ENCODE data around the gene HMG20A.
A peak's percentile ranks its signal among the peaks of the same experiment; 100 is the strongest.

HMG20A gene

DNA sequence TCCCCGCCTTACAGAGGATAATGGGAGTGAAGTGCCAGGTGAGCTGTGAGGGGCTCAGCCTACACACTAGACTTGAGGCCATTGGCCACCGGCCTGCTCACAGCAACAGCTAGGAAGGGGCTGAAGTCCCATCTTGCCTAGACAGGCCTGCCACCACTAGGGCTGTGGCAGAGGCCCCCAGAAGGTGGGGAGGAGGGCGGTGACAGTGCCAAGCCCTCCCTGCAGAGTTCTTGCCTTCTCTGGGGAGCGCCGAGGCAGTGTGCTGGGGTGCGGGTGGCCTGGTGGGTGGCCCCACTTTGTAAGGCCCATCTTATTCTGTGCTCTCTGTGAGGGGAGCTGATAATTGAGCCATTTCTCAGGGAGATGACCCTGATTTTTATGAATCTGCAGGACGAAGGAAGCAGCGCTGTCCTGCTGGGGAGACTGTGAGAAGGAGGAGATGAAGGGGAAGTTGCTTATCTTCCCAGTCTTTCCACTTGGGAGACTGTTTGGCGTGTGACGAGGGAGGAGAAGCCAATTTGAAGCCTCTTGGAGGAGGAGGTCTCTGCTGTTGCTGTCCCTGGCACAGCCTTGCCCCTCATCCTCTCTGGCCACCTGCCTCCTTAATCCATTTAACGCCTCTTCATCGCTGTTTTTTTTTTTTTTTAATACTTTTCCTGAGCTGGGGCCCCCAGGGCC is 107.7 kb downstream of the HMG20A start:
- Histone ChIP-seq H3K79me1 (ENCODE audit: low read length) (no peaks in the 10 kb centered on the region), H4K5ac (ENCODE audit: low read length) (no peak overlapping the region), H3K4me1 (ENCODE audit: control insufficient read depth, low read depth, low read length) (peaks cover 41% of the 10 kb centered on the region), H2BK15ac (replicated peaks; ENCODE audit: low read depth) (no peak overlapping the region), H3K27ac (ENCODE audit: low read depth, low read length) (peak overlapping the region; percentile 52), H3K4me2 (ENCODE audit: low read length) (no peak overlapping the region), H3K27me3 (ENCODE audit: insufficient read depth, low read length, poor library complexity) (no peaks in the 10 kb centered on the region), H3K4ac (ENCODE audit: low read depth, low read length) (peak overlapping the region; percentile 58), H2BK5ac (ENCODE audit: low read length) (no peak overlapping the region), H3K18ac (ENCODE audit: low read length) (peak overlapping the region; percentile 51), H3K4me3 (ENCODE audit: low read length) (no peak overlapping the region), H3K9ac (ENCODE audit: low read length) (no peak overlapping the region), H3K36me3 (ENCODE audit: control insufficient read depth, insufficient read depth, low read length) (no peaks in the 10 kb centered on the region), H3K79me2 (ENCODE audit: control insufficient read depth, insufficient read depth, low read length) (no peaks in the 10 kb centered on the region), H4K8ac (ENCODE audit: low read depth, low read length) (no peak overlapping the region), H2AK5ac (ENCODE audit: low read length) (no peak overlapping the region), H3K23ac (ENCODE audit: low read length) (peak overlapping the region; percentile 1), H2BK120ac (ENCODE audit: low read depth, low read length) (no peak overlapping the region), H3K56ac (ENCODE audit: low read length) (peak overlapping the region; percentile 19)
- no CpG with 5 or more reads among the region's 12 CpGs for WGBS (ENCODE audit: extremely low coverage, insufficient coverage, low lambda C conversion rate)
- DNase-seq = peak; percentile 48

DNA sequence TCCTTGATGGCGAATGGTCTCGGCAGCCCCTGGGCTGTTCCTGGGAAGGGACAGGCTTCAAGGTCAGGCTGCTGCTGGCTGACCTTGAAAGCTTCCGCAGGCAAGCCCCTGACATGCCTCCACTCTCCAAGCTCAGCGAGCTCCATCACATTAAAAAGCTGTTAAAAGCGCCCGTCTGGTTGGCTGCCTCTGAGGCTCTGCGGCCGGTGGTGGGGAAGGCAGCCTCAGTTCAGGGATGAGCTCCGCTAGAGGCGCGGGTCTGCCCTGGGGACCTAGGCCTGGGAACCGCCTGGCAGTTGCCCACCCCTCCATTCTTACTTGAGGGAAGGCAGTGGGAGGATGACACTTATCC is 108.3 kb downstream of the HMG20A start:
- no CpG with 5 or more reads among the region's 12 CpGs for WGBS (ENCODE audit: extremely low coverage, insufficient coverage, low lambda C conversion rate)
- Histone ChIP-seq H2BK120ac (ENCODE audit: low read depth, low read length) (no peak overlapping the region), H2BK5ac (ENCODE audit: low read length) (peak overlapping the region; percentile 76)

DNA sequence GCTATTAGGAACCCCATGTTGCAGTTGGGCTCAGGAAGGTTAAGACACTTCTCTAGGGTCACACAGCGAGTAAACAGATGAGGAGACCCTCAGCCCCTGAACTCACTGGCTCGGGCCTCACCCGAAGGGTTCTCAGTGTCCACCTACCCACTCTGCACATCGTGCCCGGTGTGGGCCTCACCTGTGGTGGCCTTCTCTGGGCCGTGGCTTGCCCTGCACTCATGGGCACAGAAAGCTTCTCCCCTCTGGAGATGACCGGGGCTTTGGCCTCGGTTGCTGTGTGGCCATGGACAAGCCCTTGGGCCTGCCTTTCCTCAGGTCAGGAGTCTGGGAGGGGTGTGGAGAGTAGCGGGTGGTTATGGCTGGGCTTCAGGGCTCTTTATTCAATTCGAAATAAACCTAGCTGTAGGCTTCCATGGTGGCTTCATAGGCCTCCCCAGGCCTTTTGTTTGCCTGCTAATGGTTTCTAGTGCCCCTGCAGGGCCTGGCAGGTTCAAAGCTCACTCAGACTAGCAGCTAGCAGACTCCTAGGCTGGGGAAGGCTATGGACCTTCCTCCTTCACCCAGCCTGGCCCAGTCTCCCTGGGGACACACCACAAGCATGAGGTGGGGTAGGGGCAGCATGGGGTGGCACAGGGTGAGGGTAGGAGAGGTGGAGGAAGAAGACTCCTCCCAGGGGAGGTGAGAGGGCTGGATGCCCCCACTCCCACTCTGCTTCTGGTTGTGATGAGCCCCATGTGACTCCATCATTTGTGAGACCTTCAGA is 108.9 kb downstream of the HMG20A start:
- no peak for DNase-seq
- Histone ChIP-seq H3K4me3 (ENCODE audit: low read length) (no peak overlapping the region), H2BK15ac (replicated peaks; ENCODE audit: low read depth) (no peak overlapping the region), H3K18ac (ENCODE audit: low read length) (peak overlapping the region; percentile 30), H2BK5ac (ENCODE audit: low read length) (peak overlapping the region; percentile 49), H3K27me3 (ENCODE audit: insufficient read depth, low read length, poor library complexity) (no peaks in the 10 kb centered on the region), H3K79me1 (ENCODE audit: low read length) (no peaks in the 10 kb centered on the region), H3K4me1 (ENCODE audit: control insufficient read depth, low read depth, low read length) (peaks cover 41% of the 10 kb centered on the region), H3K27ac (ENCODE audit: low read depth, low read length) (no peak overlapping the region), H3K79me2 (ENCODE audit: control insufficient read depth, insufficient read depth, low read length) (no peaks in the 10 kb centered on the region), H4K5ac (ENCODE audit: low read length) (no peak overlapping the region), H2AK5ac (ENCODE audit: low read length) (peak overlapping the region; percentile 83), H3K9ac (ENCODE audit: low read length) (peak overlapping the region; percentile 20), H3K23ac (ENCODE audit: low read length) (no peak overlapping the region), H3K4me2 (ENCODE audit: low read length) (no peak overlapping the region), H4K8ac (ENCODE audit: low read depth, low read length) (no peak overlapping the region), H3K56ac (ENCODE audit: low read length) (peak overlapping the region; percentile 83), H3K36me3 (ENCODE audit: control insufficient read depth, insufficient read depth, low read length) (no peaks in the 10 kb centered on the region), H2BK120ac (ENCODE audit: low read depth, low read length) (no peak overlapping the region), H3K4ac (ENCODE audit: low read depth, low read length) (peak overlapping the region; percentile 19)
- no CpG with 5 or more reads among the region's 10 CpGs for WGBS (ENCODE audit: extremely low coverage, insufficient coverage, low lambda C conversion rate)

More for the DNA sequence above, 108.3 kb downstream of the HMG20A start:
- no peak for DNase-seq
- Histone ChIP-seq H3K4ac (ENCODE audit: low read depth, low read length) (no peak overlapping the region), H3K79me1 (ENCODE audit: low read length) (no peaks in the 10 kb centered on the region), H3K79me2 (ENCODE audit: control insufficient read depth, insufficient read depth, low read length) (no peaks in the 10 kb centered on the region), H3K4me3 (ENCODE audit: low read length) (no peak overlapping the region), H2AK5ac (ENCODE audit: low read length) (peak overlapping the region; percentile 10), H3K4me1 (ENCODE audit: control insufficient read depth, low read depth, low read length) (peaks cover 41% of the 10 kb centered on the region), H3K23ac (ENCODE audit: low read length) (peak overlapping the region; percentile 25), H3K18ac (ENCODE audit: low read length) (peak overlapping the region; percentile 30), H4K5ac (ENCODE audit: low read length) (no peak overlapping the region), H4K8ac (ENCODE audit: low read depth, low read length) (no peak overlapping the region), H3K9ac (ENCODE audit: low read length) (no peak overlapping the region), H3K36me3 (ENCODE audit: control insufficient read depth, insufficient read depth, low read length) (no peaks in the 10 kb centered on the region), H3K56ac (ENCODE audit: low read length) (peak overlapping the region; percentile 59), H3K27ac (ENCODE audit: low read depth, low read length) (no peak overlapping the region), H2BK15ac (replicated peaks; ENCODE audit: low read depth) (no peak overlapping the region), H3K27me3 (ENCODE audit: insufficient read depth, low read length, poor library complexity) (no peaks in the 10 kb centered on the region), H3K4me2 (ENCODE audit: low read length) (no peak overlapping the region)

DNA sequence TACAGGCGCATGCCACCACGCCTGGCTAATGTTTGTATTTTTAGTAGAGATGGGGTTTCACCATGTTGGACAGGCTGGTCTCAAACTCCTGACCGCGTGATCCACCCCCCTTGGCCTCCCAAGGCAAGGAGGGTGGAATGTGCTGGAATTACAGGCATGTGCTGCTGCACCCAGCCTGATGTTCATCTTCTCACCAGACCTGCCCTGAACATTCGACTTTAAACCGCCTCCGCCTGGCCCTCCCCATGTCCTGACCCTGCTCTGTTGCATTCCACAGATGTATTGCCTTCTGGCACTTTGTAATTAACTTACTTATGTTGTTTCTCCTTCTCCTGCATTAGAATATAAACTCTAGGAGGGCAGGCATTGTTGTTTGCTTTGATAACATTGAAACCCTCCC is 109.9 kb downstream of the HMG20A start:
- Histone ChIP-seq H3K18ac (ENCODE audit: low read length) (no peak overlapping the region), H3K4ac (ENCODE audit: low read depth, low read length) (no peak overlapping the region), H3K4me2 (ENCODE audit: low read length) (no peak overlapping the region), H4K8ac (ENCODE audit: low read depth, low read length) (no peak overlapping the region), H2BK120ac (ENCODE audit: low read depth, low read length) (no peak overlapping the region), H3K23ac (ENCODE audit: low read length) (no peak overlapping the region), H3K79me2 (ENCODE audit: control insufficient read depth, insufficient read depth, low read length) (no peaks in the 10 kb centered on the region), H3K27ac (ENCODE audit: low read depth, low read length) (no peak overlapping the region), H3K27me3 (ENCODE audit: insufficient read depth, low read length, poor library complexity) (no peaks in the 10 kb centered on the region), H3K36me3 (ENCODE audit: control insufficient read depth, insufficient read depth, low read length) (no peaks in the 10 kb centered on the region), H3K4me3 (ENCODE audit: low read length) (no peak overlapping the region), H2BK15ac (replicated peaks; ENCODE audit: low read depth) (no peak overlapping the region), H4K5ac (ENCODE audit: low read length) (no peak overlapping the region), H2BK5ac (ENCODE audit: low read length) (no peak overlapping the region), H2AK5ac (ENCODE audit: low read length) (peak overlapping the region; percentile 28), H3K9ac (ENCODE audit: low read length) (no peak overlapping the region), H3K56ac (ENCODE audit: low read length) (no peak overlapping the region), H3K79me1 (ENCODE audit: low read length) (no peaks in the 10 kb centered on the region), H3K4me1 (ENCODE audit: control insufficient read depth, low read depth, low read length) (peaks cover 35% of the 10 kb centered on the region)
- WGBS (ENCODE audit: extremely low coverage, insufficient coverage, low lambda C conversion rate) = no CpG with 5 or more reads among the region's 7 CpGs
- DNase-seq = no peak

DNA sequence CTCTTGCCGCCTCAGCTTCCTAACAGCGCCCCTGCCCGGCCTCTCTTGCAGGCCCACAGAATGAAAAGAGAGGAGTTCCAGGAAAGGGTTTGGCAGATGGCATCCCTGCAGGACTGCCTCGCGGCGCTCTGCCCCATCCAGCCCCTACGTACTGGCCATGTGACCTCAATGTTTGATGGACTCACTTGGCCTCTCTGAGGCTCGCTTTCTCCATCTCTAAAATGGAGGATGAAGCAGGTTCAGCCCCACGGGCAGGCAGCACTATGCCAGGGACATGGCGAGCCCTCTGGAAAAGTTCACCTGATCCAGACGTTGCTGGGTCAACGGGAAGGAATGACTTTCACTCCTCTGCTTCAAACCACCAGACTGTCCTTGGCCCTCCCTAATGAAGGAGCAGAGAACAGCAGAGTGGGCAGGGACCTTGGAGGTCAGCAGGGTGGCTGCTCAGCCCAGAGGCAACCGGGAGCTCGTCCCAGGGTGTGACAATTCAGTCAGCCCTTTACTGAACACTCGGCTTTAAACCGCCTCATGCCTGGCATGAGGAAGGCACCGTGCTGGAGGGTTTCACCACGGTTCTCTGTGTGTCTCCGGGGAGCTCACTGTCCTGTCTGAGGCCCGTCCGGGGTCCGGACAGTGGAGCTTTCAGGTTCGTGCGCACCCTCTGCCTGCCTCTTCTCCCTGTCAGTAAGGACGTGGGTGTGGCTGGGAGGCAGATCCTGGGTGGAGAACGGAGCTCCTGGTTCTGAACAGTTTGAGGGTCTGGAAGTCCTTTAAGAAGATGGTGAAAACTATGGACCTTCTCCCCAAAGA is 110.7 kb downstream of the HMG20A start:
- Histone ChIP-seq H2BK15ac (replicated peaks; ENCODE audit: low read depth) (no peak overlapping the region), H3K18ac (ENCODE audit: low read length) (no peak overlapping the region), H2BK5ac (ENCODE audit: low read length) (no peak overlapping the region), H2AK5ac (ENCODE audit: low read length) (no peak overlapping the region), H4K8ac (ENCODE audit: low read depth, low read length) (no peak overlapping the region), H3K4me1 (ENCODE audit: control insufficient read depth, low read depth, low read length) (peaks cover 27% of the 10 kb centered on the region), H3K56ac (ENCODE audit: low read length) (no peak overlapping the region), H2BK120ac (ENCODE audit: low read depth, low read length) (no peak overlapping the region), H3K27ac (ENCODE audit: low read depth, low read length) (no peak overlapping the region), H3K36me3 (ENCODE audit: control insufficient read depth, insufficient read depth, low read length) (no peaks in the 10 kb centered on the region), H3K9ac (ENCODE audit: low read length) (no peak overlapping the region), H3K23ac (ENCODE audit: low read length) (no peak overlapping the region), H3K4me3 (ENCODE audit: low read length) (no peak overlapping the region), H4K5ac (ENCODE audit: low read length) (no peak overlapping the region), H3K4ac (ENCODE audit: low read depth, low read length) (no peak overlapping the region), H3K79me1 (ENCODE audit: low read length) (no peaks in the 10 kb centered on the region), H3K79me2 (ENCODE audit: control insufficient read depth, insufficient read depth, low read length) (no peaks in the 10 kb centered on the region), H3K27me3 (ENCODE audit: insufficient read depth, low read length, poor library complexity) (no peaks in the 10 kb centered on the region), H3K4me2 (ENCODE audit: low read length) (no peak overlapping the region)
- no CpG with 5 or more reads among the region's 26 CpGs for WGBS (ENCODE audit: extremely low coverage, insufficient coverage, low lambda C conversion rate)
- no peak for DNase-seq

Data from mesendoderm (in vitro differentiated cells).